A673 (cell line): ENCODE measurements around the gene GALNTL6. TPM values are rescaled to one million over a fixed set of nuclear protein-coding genes. Genes with fewer than 3 reads are reported as not detected.

Experiments
- BruUV-seq: library from RNA; stranded (reverse); fragments of 400-500 nt; replicated peaks from 2 replicates; lab custom pipeline; 2021; lab: Mats Ljungman, UMichigan
- CTCF ChIA-PET: fragments of 300-600 bp; sonication (Branson Sonifier 250); formaldehyde crosslinking; loops from one replicate; lab custom pipeline; 2022; ENCODE audit warnings: antibody characterized with exemption; lab: Charles Lee
- POLR2A ChIA-PET: fragments of 300-600 bp; sonication (Branson Sonifier 250); formaldehyde crosslinking; loops from one replicate; lab custom pipeline; 2022; ENCODE audit warnings: antibody characterized with exemption; ENCODE audit not compliant: low non-redundant PET; lab: Charles Lee
- DNase-seq: peaks from one replicate; pipeline ENCODE4 v3.0.0-alpha.2; 2015; ENCODE audit warnings: low spot score
- H3K27ac ChIP-seq: fragments of 200-600 bp; sonication (generic); 2 replicates; pipeline ENCODE4 v1.5.1; 2016; ENCODE audit warnings: mixed run types, low read depth, mild to moderate bottlenecking, mixed read lengths, antibody characterized with exemption, low read length; ENCODE audit not compliant: poor library complexity, severe bottlenecking
- H3K27me3 ChIP-seq: fragments of 200-600 bp; sonication (generic); replicated peaks from 2 replicates; pipeline ENCODE4 v1.6.1; 2017; ENCODE audit warnings: mixed run types, low read depth, mild to moderate bottlenecking, mixed read lengths, antibody characterized with exemption, low read length; ENCODE audit not compliant: insufficient read depth, poor library complexity
- H3K36me3 ChIP-seq: fragments of 200-600 bp; sonication (generic); 2 replicates; pipeline ENCODE4 v1.6.1; 2016; ENCODE audit warnings: mixed run types, mild to moderate bottlenecking, mixed read lengths, antibody characterized with exemption, low read length; ENCODE audit not compliant: insufficient read depth, poor library complexity, severe bottlenecking
- H3K4me1 ChIP-seq: fragments of 200-600 bp; sonication (generic); 2 replicates; pipeline ENCODE4 v1.6.1; 2017; ENCODE audit warnings: mixed run types, mild to moderate bottlenecking, mixed read lengths, antibody characterized with exemption, low read length; ENCODE audit not compliant: insufficient read depth, poor library complexity, severe bottlenecking
- H3K4me3 ChIP-seq: fragments of 200-600 bp; sonication (generic); 2 replicates; pipeline ENCODE4 v1.5.1; 2016; ENCODE audit warnings: low read depth, mixed run types, mild to moderate bottlenecking, mixed read lengths, low read length; ENCODE audit not compliant: poor library complexity, severe bottlenecking
- H3K9me3 ChIP-seq: fragments of 200-600 bp; sonication (generic); 2 replicates; pipeline ENCODE4 v1.6.1; 2016; ENCODE audit warnings: mixed run types, low read depth, mild to moderate bottlenecking, mixed read lengths, antibody characterized with exemption, low read length; ENCODE audit not compliant: poor library complexity, severe bottlenecking
- EZH2 ChIP-seq: fragments of 200-600 bp; sonication (generic); IDR thresholded peaks from 2 replicates; pipeline ENCODE4 v1.6.1; 2017; ENCODE audit warnings: borderline replicate concordance, low read depth, mild to moderate bottlenecking, mixed read lengths, antibody characterized with exemption, low read length; ENCODE audit not compliant: poor library complexity, severe bottlenecking
- intact Hi-C: fragments of 100-400 bp; cut with micrococcal nuclease; formaldehyde crosslinking; loops from one replicate; pipeline ENCODE4 v1.10.0; 2022; ENCODE audit not compliant: unreplicated experiment
- total RNA-seq: library from RNA; stranded (reverse); gene quantifications from 2 replicates; pipeline ENCODE4 v1.2.3, GENCODE V29; 2021
- TF ChIP-seq, protein P1 (sequence below): fragments of 300-800, 200-600 bp; sonication (generic); conservative IDR thresholded peaks from 2 replicates; pipeline ENCODE4 v1.5.1; 2017; ENCODE audit warnings: low read depth, mild to moderate bottlenecking, antibody characterized with exemption, low read length, moderate library complexity, mixed read lengths

The GALNTL6 gene
- total RNA-seq, 1 experiment from 2014 or later, result 0.30 TPM

DNA sequence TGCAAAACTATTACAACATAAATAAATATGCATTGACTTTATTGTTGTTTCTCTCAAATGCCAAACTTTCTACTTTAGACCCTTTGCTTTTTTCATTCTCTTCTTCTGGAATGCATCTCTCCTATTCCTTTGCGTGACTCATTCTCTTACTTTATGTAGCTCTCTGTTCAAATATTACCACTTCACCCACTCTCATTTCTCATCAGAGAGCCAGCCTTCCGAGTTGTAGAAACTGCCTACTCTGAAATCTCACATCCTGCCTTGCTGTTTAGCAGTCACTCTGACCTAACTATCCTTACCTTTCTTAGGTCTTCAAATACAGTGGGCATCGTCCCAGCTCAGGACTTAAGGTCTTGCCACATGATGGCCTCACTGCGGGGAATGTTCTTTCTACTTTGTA lies 143.5 kb downstream of the GALNTL6 start:
- Histone ChIP-seq H3K27me3 (no peaks in the 10 kb centered on the region), H3K36me3 (no peaks in the 10 kb centered on the region), H3K9me3 (no peaks in the 10 kb centered on the region), H3K4me1 (no peaks in the 10 kb centered on the region), H3K4me3 (no peak overlapping the region), H3K27ac (no peak overlapping the region)
- CTCF ChIA-PET, result no interaction called here
- intact Hi-C loops, result no loop called here
- TF ChIP-seq EZH2, result no peak
- TF ChIP-seq, protein P1, sequence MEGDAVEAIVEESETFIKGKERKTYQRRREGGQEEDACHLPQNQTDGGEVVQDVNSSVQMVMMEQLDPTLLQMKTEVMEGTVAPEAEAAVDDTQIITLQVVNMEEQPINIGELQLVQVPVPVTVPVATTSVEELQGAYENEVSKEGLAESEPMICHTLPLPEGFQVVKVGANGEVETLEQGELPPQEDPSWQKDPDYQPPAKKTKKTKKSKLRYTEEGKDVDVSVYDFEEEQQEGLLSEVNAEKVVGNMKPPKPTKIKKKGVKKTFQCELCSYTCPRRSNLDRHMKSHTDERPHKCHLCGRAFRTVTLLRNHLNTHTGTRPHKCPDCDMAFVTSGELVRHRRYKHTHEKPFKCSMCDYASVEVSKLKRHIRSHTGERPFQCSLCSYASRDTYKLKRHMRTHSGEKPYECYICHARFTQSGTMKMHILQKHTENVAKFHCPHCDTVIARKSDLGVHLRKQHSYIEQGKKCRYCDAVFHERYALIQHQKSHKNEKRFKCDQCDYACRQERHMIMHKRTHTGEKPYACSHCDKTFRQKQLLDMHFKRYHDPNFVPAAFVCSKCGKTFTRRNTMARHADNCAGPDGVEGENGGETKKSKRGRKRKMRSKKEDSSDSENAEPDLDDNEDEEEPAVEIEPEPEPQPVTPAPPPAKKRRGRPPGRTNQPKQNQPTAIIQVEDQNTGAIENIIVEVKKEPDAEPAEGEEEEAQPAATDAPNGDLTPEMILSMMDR, result no peak
- BruUV-seq, result no TSS peak
- POLR2A ChIA-PET, result no interaction called here
- no peak for DNase-seq

DNA sequence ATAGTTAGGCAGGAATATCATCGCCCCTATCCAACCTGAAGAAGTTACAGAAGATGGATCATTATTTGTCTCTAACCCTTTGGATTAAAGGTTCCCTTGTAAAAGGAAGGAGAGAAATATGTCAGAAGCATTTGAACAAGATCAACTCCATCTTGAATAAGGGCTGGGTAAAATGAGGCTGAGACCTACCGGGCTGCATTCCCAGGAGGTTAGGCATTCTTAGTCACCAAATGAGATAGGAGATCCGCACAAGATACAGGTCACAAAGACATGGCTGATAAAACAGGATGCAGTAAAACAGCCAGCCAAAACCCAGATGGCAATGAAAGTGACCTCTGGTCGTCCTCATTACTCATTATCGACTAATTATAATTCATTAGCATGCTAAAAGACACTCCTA lies 148.9 kb downstream of the GALNTL6 start:
- BruUV-seq, result no TSS peak
- Histone ChIP-seq H3K36me3 (no peaks in the 10 kb centered on the region), H3K27me3 (no peaks in the 10 kb centered on the region), H3K9me3 (no peaks in the 10 kb centered on the region), H3K4me3 (no peak overlapping the region), H3K4me1 (no peaks in the 10 kb centered on the region), H3K27ac (no peak overlapping the region)
- intact Hi-C loops, result no loop called here
- ChIA-PET POLR2A (no interaction called here), CTCF (no interaction called here)
- no peak for TF ChIP-seq EZH2
- TF ChIP-seq, protein P1, result no peak
- DNase-seq, result no peak

DNA sequence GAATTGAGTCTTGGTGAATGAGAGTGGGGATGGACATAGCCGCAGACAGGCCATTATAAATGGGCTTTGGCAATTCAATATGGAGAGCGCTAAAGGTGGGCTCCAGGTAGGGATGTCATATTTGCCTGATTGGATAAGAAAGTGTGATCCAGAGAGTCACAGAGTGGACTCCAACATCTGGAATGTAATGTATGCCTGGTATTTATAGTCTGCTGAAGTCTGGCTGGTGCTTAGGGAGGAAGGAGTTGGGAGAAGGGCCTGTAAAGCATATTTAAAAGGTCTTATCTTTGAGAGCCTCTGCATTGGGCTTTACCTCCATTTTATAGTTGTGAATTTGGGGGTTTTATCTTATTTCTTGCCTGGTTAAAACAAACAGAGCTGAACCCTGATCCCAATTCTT lies 153.2 kb downstream of the GALNTL6 start:
- ChIA-PET CTCF (no interaction called here), POLR2A (no interaction called here)
- no peak overlapping the region for H3K4me3 ChIP-seq
- no peaks in the 10 kb centered on the region for H3K9me3 ChIP-seq
- H3K4me1 ChIP-seq, result no peaks in the 10 kb centered on the region
- no TSS peak for BruUV-seq
- H3K36me3 ChIP-seq, result no peaks in the 10 kb centered on the region
- intact Hi-C loops, result no loop called here
- H3K27ac ChIP-seq, result no peak overlapping the region
- DNase-seq, result no peak
- TF ChIP-seq, protein P1, result no peak
- no peak for TF ChIP-seq EZH2
- no peaks in the 10 kb centered on the region for H3K27me3 ChIP-seq
